ENCODE data around the gene ZIC1. TPM values are rescaled to one million over a fixed set of nuclear protein-coding genes. Genes with fewer than 3 reads are reported as not detected.

Gene ZIC1
- total and polyA plus RNA-seq, 2 of the 13 experiments (the other 11 are each of a cell fraction or from before 2014, with no cell fraction given) = not detected

DNA sequence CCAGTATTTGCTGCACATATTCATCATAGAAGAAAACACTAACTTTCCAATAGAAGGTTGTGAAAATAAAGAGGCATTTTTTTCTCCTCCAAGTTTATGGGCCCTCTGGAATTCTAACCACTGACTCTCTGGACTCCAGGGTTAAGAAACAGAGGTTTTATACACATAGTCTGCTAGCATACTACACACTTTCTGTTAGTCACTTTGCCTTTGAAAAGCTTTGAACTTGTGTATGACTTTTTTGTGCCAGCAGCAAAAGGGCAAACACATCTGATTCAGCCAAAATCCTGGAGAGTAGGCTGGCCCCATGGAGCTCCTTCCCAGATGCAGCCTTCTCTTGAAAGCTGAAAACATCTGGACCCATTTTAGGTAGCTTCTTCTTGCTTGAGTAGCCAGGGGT lies 9.1 kb upstream of the ZIC1 start (continued):
- TF ChIP-seq, protein P1, sequence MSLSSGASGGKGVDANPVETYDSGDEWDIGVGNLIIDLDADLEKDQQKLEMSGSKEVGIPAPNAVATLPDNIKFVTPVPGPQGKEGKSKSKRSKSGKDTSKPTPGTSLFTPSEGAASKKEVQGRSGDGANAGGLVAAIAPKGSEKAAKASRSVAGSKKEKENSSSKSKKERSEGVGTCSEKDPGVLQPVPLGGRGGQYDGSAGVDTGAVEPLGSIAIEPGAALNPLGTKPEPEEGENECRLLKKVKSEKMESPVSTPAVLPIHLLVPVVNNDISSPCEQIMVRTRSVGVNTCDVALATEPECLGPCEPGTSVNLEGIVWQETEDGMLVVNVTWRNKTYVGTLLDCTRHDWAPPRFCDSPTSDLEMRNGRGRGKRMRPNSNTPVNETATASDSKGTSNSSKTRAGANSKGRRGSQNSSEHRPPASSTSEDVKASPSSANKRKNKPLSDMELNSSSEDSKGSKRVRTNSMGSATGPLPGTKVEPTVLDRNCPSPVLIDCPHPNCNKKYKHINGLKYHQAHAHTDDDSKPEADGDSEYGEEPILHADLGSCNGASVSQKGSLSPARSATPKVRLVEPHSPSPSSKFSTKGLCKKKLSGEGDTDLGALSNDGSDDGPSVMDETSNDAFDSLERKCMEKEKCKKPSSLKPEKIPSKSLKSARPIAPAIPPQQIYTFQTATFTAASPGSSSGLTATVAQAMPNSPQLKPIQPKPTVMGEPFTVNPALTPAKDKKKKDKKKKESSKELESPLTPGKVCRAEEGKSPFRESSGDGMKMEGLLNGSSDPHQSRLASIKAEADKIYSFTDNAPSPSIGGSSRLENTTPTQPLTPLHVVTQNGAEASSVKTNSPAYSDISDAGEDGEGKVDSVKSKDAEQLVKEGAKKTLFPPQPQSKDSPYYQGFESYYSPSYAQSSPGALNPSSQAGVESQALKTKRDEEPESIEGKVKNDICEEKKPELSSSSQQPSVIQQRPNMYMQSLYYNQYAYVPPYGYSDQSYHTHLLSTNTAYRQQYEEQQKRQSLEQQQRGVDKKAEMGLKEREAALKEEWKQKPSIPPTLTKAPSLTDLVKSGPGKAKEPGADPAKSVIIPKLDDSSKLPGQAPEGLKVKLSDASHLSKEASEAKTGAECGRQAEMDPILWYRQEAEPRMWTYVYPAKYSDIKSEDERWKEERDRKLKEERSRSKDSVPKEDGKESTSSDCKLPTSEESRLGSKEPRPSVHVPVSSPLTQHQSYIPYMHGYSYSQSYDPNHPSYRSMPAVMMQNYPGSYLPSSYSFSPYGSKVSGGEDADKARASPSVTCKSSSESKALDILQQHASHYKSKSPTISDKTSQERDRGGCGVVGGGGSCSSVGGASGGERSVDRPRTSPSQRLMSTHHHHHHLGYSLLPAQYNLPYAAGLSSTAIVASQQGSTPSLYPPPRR (CRISPR knock-in tag; IDR thresholded peaks at IDR 0.05; ENCODE audit: borderline replicate concordance) = no peak
- no peak for TF ChIP-seq ZNF460 (CRISPR knock-in tag; IDR thresholded peaks at IDR 0.05; ENCODE audit: borderline replicate concordance)
- TF ChIP-seq, protein P2, sequence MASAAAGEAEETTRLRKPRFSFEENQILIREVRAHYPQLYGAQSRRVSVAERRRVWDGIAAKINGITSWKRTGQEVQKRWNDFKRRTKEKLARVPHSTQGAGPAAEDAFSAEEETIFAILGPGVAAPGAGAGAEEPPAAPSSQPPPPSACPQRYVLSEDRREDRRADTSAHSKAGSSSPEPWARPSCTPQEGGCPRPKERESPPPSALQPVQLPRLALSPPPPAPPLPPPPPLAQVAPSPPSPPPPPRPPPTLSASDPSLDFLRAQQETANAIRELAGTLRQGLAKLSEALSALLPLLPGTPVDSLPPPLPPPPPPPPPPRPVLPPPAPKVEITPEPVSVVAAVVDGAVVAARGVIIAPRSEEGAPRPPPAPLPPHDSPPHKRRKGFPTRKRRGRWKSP (CRISPR knock-in tag; IDR thresholded peaks at IDR 0.05) = no peak
- no peak for TF ChIP-seq ZNF10 (CRISPR knock-in tag; IDR thresholded peaks at IDR 0.05; ENCODE audit: borderline replicate concordance, low read depth)
- TF ChIP-seq, protein P3, sequence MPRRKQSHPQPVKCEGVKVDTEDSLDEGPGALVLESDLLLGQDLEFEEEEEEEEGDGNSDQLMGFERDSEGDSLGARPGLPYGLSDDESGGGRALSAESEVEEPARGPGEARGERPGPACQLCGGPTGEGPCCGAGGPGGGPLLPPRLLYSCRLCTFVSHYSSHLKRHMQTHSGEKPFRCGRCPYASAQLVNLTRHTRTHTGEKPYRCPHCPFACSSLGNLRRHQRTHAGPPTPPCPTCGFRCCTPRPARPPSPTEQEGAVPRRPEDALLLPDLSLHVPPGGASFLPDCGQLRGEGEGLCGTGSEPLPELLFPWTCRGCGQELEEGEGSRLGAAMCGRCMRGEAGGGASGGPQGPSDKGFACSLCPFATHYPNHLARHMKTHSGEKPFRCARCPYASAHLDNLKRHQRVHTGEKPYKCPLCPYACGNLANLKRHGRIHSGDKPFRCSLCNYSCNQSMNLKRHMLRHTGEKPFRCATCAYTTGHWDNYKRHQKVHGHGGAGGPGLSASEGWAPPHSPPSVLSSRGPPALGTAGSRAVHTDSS (CRISPR knock-in tag; conservative IDR thresholded peaks at IDR 0.05) = no peak
- TF ChIP-seq KAT2B (IDR thresholded peaks at IDR 0.05; ENCODE audit: borderline replicate concordance, low read depth, low read length) = no peak
